Activated CD4-positive, alpha-beta T cell treated with anti-CD3 and anti-CD28 coated beads for 24 hours (primary cell): Measurements from ENCODE around the gene NAT10.

ENCODE experiments used
- DNase-seq, 2 donors: peaks; one replicate each; pipeline ENCODE4 v3.0.0-alpha.2; 2020; ENCODE audit warnings: low read depth in 2 of 2

NAT10 gene

GRCh38 chr11:34105957-34106504 is 602 bp downstream of the NAT10 start:
- DNase-seq, result no peak

GRCh38 chr11:34111722-34112270 is 6.4 kb downstream of the NAT10 start:
- no peak for DNase-seq

- DNase-seq, result no peak
Observed at GRCh38 chr11:34114014-34114413, 8.6 kb downstream of the NAT10 start.

- no peak for DNase-seq
Observed at GRCh38 chr11:34114471-34114870, 9.0 kb downstream of the NAT10 start.

GRCh38 chr11:34120651-34121050 is 15.2 kb downstream of the NAT10 start:
- DNase-seq, result no peak

GRCh38 chr11:34124885-34125668 is 19.6 kb downstream of the NAT10 start:
- DNase-seq, result no peak

- no peak for DNase-seq
Observed at GRCh38 chr11:34126959-34127848, 21.8 kb downstream of the NAT10 start.

- no peak for DNase-seq
Observed at GRCh38 chr11:34128824-34129223, 23.4 kb downstream of the NAT10 start.

GRCh38 chr11:34132261-34132965 is 27.0 kb downstream of the NAT10 start:
- no peak for DNase-seq

GRCh38 chr11:34134765-34135164 is 29.3 kb downstream of the NAT10 start:
- DNase-seq, result no peak

GRCh38 chr11:34135439-34135838 is 30.0 kb downstream of the NAT10 start:
- no peak for DNase-seq

GRCh38 chr11:34136420-34136819 is 31.0 kb downstream of the NAT10 start:
- no peak for DNase-seq

- no peak for DNase-seq
Observed at GRCh38 chr11:34139346-34139745, 33.9 kb downstream of the NAT10 start.

GRCh38 chr11:34140149-34140548 is 34.7 kb downstream of the NAT10 start:
- DNase-seq, result no peak

- DNase-seq, result no peak
Observed at GRCh38 chr11:34143048-34143447, 37.6 kb downstream of the NAT10 start.

- no peak for DNase-seq
Observed at GRCh38 chr11:34145073-34145472, 39.6 kb downstream of the NAT10 start.

GRCh38 chr11:34145847-34146381 is 40.5 kb downstream of the NAT10 start:
- DNase-seq, result no peak

GRCh38 chr11:34146411-34146810 is 41.0 kb downstream of the NAT10 start:
- no peak for DNase-seq

- no peak for DNase-seq
Observed at GRCh38 chr11:34146866-34147265, 41.4 kb downstream of the NAT10 start.

GRCh38 chr11:34147581-34147980 is 42.2 kb downstream of the NAT10 start:
- DNase-seq, result no peak

GRCh38 chr11:34148504-34149165 is 43.2 kb downstream of the NAT10 start:
- DNase-seq, result no peak
